Activated CD8-positive, alpha-beta T cell treated with anti-CD3 and anti-CD28 coated beads, Interleukin-2, amount 10 ng/mL, durations not matched to agents 7 days and 5 days (primary cell): ENCODE measurements around the gene ZNF562. TPM values are rescaled to one million over a fixed set of nuclear protein-coding genes. Genes with fewer than 3 reads are reported as not detected.

ENCODE experiments used
- ATAC-seq: fragments of 150-1000 bp; cut with Tn5 transposase; one replicate; pipeline ENCODE4 v1.10.0; 2021; ENCODE audit warnings: moderate library complexity
- CTCF ChIA-PET: fragments of 350-600 bp; sonication (Branson Sonifier 250); formaldehyde crosslinking; loops from one replicate; lab custom pipeline; 2021; ENCODE audit warnings: antibody characterized with exemption; lab: Charles Lee
- POLR2A ChIA-PET: fragments of 350-600 bp; sonication (Branson Sonifier 250); formaldehyde crosslinking; loops from one replicate; lab custom pipeline; 2021; ENCODE audit warnings: antibody characterized with exemption; lab: Charles Lee
- DNase-seq: peaks from one replicate; pipeline ENCODE4 v3.0.0-alpha.2; 2020
- H3K27ac Mint-ChIP-seq: one replicate; pipeline ENCODE4 v1.8.0; 2021; ENCODE audit warnings: mild to moderate bottlenecking, mixed read lengths
- H3K27me3 Mint-ChIP-seq: one replicate; pipeline ENCODE4 v1.8.0; 2021; ENCODE audit warnings: low read depth, mixed read lengths
- H3K36me3 Mint-ChIP-seq: one replicate; pipeline ENCODE4 v1.8.0; 2021; ENCODE audit warnings: low read depth, mixed read lengths
- H3K4me1 Mint-ChIP-seq: one replicate; pipeline ENCODE4 v1.8.0; 2021; ENCODE audit warnings: low read depth, mixed read lengths
- H3K4me3 Mint-ChIP-seq: one replicate; pipeline ENCODE4 v1.8.0; 2021; ENCODE audit warnings: mild to moderate bottlenecking, mixed read lengths
- H3K9me3 Mint-ChIP-seq: one replicate; pipeline ENCODE4 v1.8.0; 2022; ENCODE audit warnings: mixed read lengths; ENCODE audit not compliant: insufficient read depth
- total RNA-seq, 2 experiments: library from RNA; stranded (reverse); gene quantifications; one replicate each; pipeline ENCODE4 v1.2.3, GENCODE V29; 2021

The ZNF562 gene
- total RNA-seq, 2 experiments from 2014 or later = 27.2 to 29.2 TPM

GRCh38 chr19:9640956-9641355 is 33.9 kb downstream of the ZNF562 start:
- ATAC-seq = no peak
- ChIA-PET POLR2A (no interaction called here), CTCF (no interaction called here)
- no peak overlapping the region for H3K4me3 Mint-ChIP-seq
- H3K27me3 Mint-ChIP-seq = no peaks in the 10 kb centered on the region
- H3K9me3 Mint-ChIP-seq = peaks cover 13% of the 10 kb centered on the region
- no peak for DNase-seq
- H3K36me3 Mint-ChIP-seq = peaks cover 42% of the 10 kb centered on the region
- no peaks in the 10 kb centered on the region for H3K4me1 Mint-ChIP-seq
- H3K27ac Mint-ChIP-seq = no peak overlapping the region

DNA sequence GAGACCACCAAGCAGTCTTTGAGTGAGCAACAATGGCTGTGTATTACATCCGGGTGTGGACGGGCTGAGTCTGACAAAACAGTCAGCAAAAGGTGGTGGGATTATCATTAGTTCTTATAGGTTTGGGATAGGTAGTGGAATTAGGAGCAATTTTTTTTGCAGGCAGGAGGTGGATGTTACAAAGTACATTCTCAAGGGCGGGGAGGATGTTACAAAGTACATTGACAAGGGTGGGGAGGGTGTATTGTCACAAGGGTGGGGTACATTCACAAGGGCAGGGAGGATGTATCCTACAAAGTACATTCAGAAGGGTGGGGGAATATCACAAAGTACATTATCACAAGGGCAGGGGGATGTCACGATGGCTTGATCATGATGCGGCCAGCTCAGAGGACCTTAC is 38.9 kb downstream of the ZNF562 start:
- Mint-ChIP-seq H3K4me1 (no peaks in the 10 kb centered on the region), H3K27me3 (no peaks in the 10 kb centered on the region), H3K36me3 (peaks cover 31% of the 10 kb centered on the region), H3K27ac (no peak overlapping the region), H3K4me3 (no peak overlapping the region), H3K9me3 (peaks cover 7% of the 10 kb centered on the region)
- ATAC-seq = no peak
- DNase-seq = no peak
- ChIA-PET CTCF (no interaction called here), POLR2A (no interaction called here)

GRCh38 chr19:9627856-9628255 is 47.0 kb downstream of the ZNF562 start:
- H3K4me3 Mint-ChIP-seq = no peak overlapping the region
- H3K9me3 Mint-ChIP-seq = no peaks in the 10 kb centered on the region
- H3K27me3 Mint-ChIP-seq = no peaks in the 10 kb centered on the region
- DNase-seq (no peak), ATAC-seq (no peak)
- POLR2A ChIA-PET = no interaction called here
- CTCF ChIA-PET = interaction anchor here (0.9 to 1.4 kb wide), 2 partner anchors 168 to 172 kb away, joined by 3 to 6 read pairs; no protein-coding TSS in a partner anchor
- H3K27ac Mint-ChIP-seq = no peak overlapping the region
- peaks cover 7% of the 10 kb centered on the region for H3K4me1 Mint-ChIP-seq
- peaks cover 11% of the 10 kb centered on the region for H3K36me3 Mint-ChIP-seq

- Mint-ChIP-seq H3K4me1 (peaks cover 21% of the 10 kb centered on the region), H3K4me3 (peak overlapping the region; percentile 32), H3K27ac (peak overlapping the region; percentile 3), H3K27me3 (no peaks in the 10 kb centered on the region), H3K36me3 (peaks cover 33% of the 10 kb centered on the region), H3K9me3 (peaks cover 3% of the 10 kb centered on the region)
- POLR2A ChIA-PET = no interaction called here
- CTCF ChIA-PET = interaction anchor here (1.0 to 1.4 kb wide), 3 partner anchors 169 to 187 kb away, joined by 3 to 4 read pairs (median 3); partner anchors contain the start of gene ZNF266
- no peak for DNase-seq
- ATAC-seq = no peak
Observed at GRCh38 chr19:9622531-9622930, 52.4 kb downstream of the ZNF562 start.

DNA sequence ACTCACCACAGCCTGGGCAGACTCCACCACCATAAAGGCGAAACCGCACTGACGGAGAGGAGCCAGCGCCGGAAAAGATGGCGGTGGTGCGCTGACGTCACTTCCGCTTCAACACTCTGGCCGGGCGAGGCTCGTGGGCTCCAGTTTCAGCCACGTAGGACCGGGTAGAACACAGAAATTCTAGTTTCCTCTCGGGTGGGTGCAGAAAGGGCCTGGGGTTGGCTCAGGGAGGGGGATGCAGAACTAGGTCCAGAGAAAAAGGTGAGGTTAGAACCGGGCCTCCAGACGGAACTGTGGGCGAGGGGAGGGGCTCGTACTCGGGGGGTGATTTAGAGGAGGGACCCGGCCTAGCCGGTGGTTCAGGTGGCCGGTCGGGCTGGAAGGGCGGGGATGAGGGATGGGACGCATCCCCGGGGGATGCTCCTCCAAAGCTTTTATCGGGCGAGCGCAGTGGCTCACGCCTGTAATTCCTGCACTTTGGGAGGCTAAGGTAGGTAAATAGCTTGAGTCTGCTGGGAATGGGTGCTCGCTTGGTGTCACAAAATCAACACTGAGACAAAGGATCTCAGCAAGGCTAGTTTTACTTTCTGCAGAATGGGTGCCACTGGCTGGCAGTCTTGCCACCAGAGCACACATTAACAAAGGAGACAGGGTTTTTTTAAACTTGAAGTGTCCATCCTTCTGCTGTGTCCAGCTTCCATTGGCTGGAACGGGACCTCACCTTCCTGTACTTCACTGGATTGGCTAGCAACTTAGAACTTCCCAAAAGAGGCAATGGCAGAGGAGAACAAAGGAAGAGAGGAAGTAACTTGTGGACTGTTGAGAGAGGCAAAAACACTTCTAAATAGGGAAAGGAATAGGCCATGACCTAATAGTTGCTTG is 53.5 kb downstream of the ZNF562 start, which contains the start of gene ZNF561:
ZNF561 (minus strand) TSS at position 77 of the 882 bp plus-strand sequence. CDS start 1,776 bp downstream, outside the sequence.
- peak within 1 kb of the TSS; percentile 93 for H3K4me3 Mint-ChIP-seq
- peaks cover 3% of the 10 kb centered on the region for H3K9me3 Mint-ChIP-seq
- DNase-seq = peak; percentile 93
- H3K36me3 Mint-ChIP-seq = peaks cover 42% of the 10 kb centered on the region
- no peaks in the 10 kb centered on the region for H3K27me3 Mint-ChIP-seq
- ChIA-PET CTCF (interaction anchor here (1.1 to 1.4 kb wide), 2 partner anchors 34 to 186 kb away, joined by 3 read pairs; partner anchors contain the start of gene ZNF266), POLR2A (interaction anchor here (0.9 to 1.0 kb wide), 4 partner anchors 148 to 313 kb away, joined by 3 to 5 read pairs (median 3); partner anchors contain the start of gene ZNF846)
- H3K27ac Mint-ChIP-seq = peak within 1 kb of the TSS; percentile 99
- peaks cover 21% of the 10 kb centered on the region for H3K4me1 Mint-ChIP-seq
- peak; percentile 87 for ATAC-seq

DNA sequence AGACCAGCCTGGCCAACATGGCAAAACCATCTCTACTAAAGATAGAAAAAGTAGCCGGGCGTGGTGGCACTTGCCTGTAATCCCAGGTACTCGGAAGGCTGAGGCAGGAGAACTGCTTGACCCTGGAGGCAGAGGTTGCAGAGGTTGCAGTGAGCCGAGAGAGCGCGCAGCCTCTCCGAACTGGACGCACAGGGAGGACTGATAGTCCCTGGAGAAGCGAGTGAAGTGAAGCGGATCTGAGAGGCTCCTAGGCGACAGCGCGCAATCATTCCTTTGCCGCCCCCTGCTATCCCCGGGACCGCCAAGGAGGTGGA is 54.1 kb downstream of the ZNF562 start:
- Mint-ChIP-seq H3K9me3 (peaks cover 5% of the 10 kb centered on the region), H3K27ac (peak overlapping the region; percentile 99), H3K4me1 (peaks cover 19% of the 10 kb centered on the region), H3K27me3 (no peaks in the 10 kb centered on the region), H3K36me3 (peaks cover 46% of the 10 kb centered on the region), H3K4me3 (peak overlapping the region; percentile 93)
- no peak for DNase-seq
- ATAC-seq = no peak
- ChIA-PET CTCF (interaction anchor here (1.1 kb wide), 1 partner anchor 34 kb away, joined by 3 read pairs; no protein-coding TSS in a partner anchor), POLR2A (no interaction called here)

- Mint-ChIP-seq H3K36me3 (peaks cover 79% of the 10 kb centered on the region), H3K27me3 (no peaks in the 10 kb centered on the region), H3K4me3 (no peak overlapping the region), H3K27ac (no peak overlapping the region), H3K4me1 (peaks cover 5% of the 10 kb centered on the region), H3K9me3 (peaks cover 12% of the 10 kb centered on the region)
- no peak for DNase-seq
- ATAC-seq = no peak
- ChIA-PET CTCF (no interaction called here), POLR2A (interaction anchor here (0.7 kb wide), 1 partner anchor 492 kb away, joined by 4 read pairs; no protein-coding TSS in a partner anchor)
Observed at GRCh38 chr19:9615844-9616243, 59.1 kb downstream of the ZNF562 start.

DNA sequence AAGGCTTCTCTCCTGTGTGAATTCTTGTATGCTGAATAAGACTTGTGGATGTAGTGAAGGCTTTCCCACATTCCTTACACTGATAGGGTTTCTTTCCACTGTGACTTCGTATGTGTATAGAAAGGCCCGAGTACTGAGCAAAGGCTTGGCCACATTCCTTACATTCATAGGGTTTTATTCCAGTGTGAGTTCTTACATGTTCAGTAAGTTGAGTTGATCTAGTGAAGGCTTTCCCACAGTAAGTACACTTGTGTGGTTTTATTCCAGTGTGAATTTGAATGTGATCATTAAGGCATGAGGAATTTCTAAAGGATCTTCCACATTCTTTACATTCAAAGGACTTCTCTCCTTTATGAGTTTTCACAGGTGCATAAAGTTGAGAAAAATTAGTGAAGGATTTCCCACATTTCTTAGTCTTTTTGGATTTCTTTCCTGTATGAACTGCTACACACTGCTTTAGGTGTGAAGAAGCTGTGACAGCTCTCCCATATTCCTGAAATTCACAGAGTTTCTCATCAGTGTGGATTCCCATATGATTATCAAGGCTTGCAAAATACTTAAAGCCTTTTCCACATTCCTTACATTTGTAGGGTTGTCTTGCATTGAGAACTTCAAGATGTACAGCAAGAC is 64.3 kb downstream of the ZNF562 start:
- ChIA-PET POLR2A (no interaction called here), CTCF (no interaction called here)
- H3K27ac Mint-ChIP-seq = no peak overlapping the region
- H3K9me3 Mint-ChIP-seq = peaks cover 35% of the 10 kb centered on the region
- no peaks in the 10 kb centered on the region for H3K27me3 Mint-ChIP-seq
- ATAC-seq = no peak
- H3K4me3 Mint-ChIP-seq = no peak overlapping the region
- DNase-seq = no peak
- peaks cover 75% of the 10 kb centered on the region for H3K36me3 Mint-ChIP-seq
- H3K4me1 Mint-ChIP-seq = no peaks in the 10 kb centered on the region

DNA sequence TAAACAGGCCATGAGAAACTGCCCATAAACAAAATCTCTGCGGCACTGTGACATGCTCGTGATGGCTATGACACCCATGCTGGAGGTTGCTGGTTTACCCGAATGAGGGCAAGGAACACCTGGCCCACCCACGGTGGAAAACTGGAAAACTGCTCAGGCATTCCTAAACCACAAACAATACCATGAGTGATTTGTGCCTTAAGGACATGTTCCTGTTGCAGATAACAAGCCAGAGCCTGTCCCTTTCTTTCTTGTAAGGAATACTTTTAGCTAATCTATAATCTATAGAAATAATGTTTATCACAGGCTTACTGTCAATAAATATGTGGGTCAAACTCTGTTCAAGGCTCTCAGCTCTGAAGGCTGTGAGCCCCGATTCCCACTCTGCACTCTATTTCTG is 66.0 kb downstream of the ZNF562 start:
- Mint-ChIP-seq H3K9me3 (peaks cover 35% of the 10 kb centered on the region), H3K4me1 (no peaks in the 10 kb centered on the region), H3K4me3 (no peak overlapping the region), H3K36me3 (peaks cover 65% of the 10 kb centered on the region), H3K27me3 (no peaks in the 10 kb centered on the region), H3K27ac (no peak overlapping the region)
- CTCF ChIA-PET = no interaction called here
- DNase-seq (no peak), ATAC-seq (no peak)
- POLR2A ChIA-PET = no interaction called here

GRCh38 chr19:9597027-9597426 is 77.9 kb downstream of the ZNF562 start:
- Mint-ChIP-seq H3K27me3 (no peaks in the 10 kb centered on the region), H3K27ac (no peak overlapping the region), H3K4me3 (no peak overlapping the region), H3K4me1 (no peaks in the 10 kb centered on the region), H3K36me3 (peaks cover 4% of the 10 kb centered on the region), H3K9me3 (peaks cover 20% of the 10 kb centered on the region)
- CTCF ChIA-PET = no interaction called here
- no peak for ATAC-seq
- no peak for DNase-seq
- POLR2A ChIA-PET = no interaction called here
